ENCODE results near the gene ZBTB20.

Gene ZBTB20

DNA sequence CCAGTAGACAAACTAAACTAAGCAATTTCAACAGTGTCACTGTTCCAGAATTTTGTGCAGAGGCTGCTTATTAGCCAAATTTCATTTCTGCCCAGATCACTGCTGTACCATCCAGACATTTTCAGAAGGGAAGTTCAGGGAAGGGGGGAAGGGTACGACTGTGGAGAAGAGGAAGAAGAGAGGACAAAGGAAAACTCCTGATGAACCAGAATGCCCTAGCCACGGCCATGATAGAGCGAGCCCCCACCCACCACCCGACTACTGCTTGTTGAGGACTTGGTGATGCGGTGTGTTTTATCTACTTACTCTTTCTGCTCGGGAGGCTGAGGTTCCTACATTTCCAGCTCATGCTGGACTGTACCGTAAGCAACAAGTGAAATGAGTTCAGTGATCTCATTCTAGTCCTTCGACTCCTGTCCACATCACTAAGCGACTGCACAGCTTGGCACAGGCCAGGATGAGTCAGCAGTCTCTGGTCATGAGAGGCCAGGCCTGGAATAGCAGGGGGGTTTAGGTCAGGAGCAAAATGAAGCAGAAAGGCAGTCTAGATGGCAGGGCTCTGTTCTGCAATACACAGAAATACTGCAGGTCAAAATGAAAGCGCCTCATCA is 522.4 kb downstream of the ZBTB20 start:
- DNase-seq (ENCODE audit: low read depth), result no peak

DNA sequence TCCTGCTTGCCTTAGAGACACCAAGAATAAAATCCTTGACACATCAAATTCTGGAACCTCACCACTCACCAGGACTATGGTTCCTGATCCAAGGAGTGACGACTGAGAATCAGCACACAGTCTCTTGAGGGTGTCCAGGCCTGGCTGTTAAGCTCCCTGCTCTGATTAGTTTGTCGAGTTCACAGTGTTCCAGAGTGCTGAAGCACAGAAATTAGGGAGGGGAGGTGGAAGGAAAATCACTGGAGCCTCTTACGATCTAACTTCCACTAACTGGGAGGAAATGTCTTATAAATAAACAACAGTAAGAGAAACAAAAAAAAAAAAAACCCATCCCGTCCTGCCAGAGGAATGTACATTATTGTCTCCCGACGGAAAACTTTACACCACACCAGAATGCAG is 523.0 kb downstream of the ZBTB20 start:
- DNase-seq (ENCODE audit: low read depth), result no peak

DNA sequence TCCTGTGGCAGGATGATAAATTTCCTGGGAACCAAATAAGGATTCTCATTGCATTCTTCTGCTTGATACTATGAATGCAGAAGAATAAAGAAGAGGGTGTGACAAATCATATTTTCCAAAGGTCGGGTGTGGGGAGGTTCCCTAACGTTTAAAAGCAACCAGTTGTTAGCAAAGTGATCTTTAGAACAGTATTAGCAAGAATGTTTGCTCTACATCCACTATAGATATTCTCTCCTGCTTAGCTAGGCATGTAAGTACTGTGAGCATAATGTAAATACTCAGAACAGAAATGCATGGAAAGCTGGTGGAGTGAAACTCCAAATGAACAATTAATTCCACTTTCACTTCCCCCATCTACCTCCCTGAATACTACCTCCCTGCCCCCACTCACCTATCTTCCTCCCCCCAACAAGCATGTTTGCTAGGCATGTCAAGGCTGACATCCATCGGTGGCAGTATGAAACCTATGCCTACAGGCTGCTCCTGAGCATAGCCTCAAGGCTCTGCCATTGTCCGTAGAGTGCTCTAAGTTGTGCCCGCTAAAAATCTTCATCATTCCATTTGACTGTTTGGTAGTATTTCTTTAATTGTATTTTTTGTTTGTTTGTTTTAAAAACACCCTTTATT is 523.6 kb downstream of the ZBTB20 start:
- DNase-seq (ENCODE audit: low read depth), result no peak

DNA sequence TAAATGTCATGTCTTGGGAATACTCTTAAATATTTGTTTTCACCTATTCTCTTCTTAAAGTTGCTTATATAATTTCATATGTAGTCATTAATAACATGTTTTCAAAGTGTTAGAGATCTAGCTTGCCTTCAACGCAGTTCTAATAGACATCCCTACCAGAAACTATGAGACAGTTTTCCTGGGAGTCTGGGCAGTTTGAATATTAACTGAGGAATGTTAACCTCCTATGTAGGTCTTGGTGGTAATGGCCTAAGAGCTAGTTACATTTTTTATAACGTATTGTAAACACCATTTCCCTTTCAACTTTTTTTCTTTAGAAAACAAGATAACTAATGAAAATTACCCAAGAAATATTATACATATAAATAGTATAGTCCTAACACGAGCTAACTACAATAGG is 525.1 kb downstream of the ZBTB20 start:
- DNase-seq (ENCODE audit: low read depth), result no peak

DNA sequence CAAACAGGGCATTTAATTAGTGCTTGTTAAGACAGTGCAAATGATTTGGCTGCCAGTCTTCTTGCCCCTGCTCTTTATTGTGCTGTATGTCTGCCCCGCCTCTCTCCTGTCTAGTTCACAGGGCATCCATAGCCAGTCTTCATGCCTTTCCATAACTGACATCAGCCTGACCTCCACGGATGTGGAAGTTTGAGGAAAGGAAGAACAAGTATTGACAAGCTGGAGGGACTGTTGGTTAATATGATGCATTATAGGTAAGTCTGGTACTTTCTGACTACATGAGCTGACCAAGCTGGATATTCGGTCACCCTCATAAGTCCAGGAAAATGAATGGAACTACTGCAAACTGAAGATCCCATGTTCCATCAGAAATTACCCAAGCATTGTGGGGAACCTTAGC is 527.3 kb downstream of the ZBTB20 start:
- DNase-seq (ENCODE audit: low read depth), result no peak

DNA sequence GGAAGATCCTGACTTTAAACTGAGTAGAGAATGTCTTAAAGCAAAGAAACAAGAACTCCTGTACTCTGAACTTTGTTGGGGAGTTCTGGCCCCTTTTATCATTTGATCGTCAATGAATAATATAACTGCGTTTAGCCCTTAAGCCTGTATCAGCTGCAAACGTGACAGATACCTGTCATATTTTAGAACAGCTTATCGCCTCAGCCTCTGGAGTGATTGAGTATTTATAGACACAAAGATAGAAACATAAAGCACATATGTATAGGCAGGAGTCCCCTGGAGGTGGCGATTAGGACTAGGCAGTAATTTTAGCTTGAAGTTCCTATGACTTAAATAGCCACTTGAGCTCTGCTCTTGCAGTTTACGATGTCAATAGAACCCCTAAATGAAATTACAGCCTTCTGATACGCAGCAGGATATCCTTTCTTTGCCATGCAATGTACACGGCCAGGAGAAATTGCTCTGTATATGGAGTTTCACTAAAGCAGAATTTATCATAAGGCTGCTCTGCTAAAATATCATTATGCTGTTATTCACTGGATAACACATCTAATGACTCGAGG is 531.5 kb downstream of the ZBTB20 start:
- DNase-seq (ENCODE audit: low read depth), result no peak

DNA sequence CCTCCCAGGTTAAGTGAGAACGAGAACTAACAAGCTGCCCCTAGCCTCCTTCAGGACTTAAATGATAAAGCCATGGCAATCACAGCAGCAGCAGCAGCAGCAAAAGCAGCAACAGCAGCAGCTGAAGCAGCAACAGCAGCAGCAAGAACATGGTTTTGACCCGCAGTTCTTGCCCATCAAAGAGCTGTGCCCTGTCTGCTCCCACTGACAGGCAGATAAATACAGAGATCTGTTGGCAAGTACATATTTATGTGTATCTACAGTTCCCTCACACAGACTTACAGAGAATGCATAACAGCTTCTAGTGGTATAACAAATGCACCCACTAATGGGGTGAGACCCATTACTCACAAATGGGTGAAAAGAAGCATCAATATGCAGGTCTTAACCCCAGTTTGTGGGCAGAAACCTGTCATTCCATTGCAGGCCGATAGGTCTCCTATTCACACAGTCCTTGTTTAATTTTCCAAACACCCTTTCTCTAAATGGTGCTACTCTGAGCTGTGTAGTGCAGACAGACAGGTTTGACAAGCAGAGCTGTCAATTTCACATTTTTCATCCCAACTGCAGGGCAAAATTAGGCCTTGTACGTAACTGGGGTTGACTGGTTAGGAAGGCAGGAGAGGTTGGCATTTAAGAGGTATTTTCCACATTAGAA is 537.0 kb downstream of the ZBTB20 start:
- DNase-seq (ENCODE audit: low read depth), result no peak

DNA sequence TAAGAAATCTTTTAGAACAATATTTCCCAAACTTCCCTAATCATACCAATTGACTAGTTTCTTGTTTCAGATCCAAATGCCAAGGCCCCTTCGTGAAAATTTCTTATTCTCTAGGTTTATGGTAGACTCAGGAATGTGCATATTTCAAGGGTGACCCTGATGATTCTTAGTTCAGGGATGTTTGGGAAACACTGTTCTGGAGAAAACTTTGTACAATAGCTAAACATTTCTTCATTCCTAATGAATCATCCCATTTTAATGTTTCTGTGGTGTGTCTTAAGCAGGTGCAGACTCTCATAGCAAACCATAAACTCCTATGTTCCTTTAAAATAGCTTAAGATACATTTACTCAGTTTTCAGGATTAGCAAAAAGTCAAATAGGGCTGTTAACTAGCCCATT is 538.8 kb downstream of the ZBTB20 start:
- no peak for DNase-seq (ENCODE audit: low read depth)

DNA sequence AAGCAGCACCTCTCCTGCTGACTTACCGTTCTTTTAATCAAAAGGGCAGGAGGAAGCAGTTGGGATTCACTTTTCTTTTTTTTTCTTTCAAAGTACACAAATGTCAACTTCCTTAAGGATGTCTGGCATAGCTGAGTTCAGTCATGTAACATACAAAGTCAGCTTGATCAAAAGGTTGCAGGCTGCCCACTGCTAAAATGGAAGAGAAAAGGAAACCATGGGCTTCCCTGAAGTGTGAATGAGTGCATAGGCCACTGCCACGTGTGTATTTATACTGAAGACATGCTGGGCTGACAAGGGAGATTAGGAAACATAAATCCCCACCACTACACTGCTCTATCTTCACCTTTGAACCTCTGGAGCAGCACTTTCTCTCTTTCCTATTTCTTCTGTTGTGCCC is 540.8 kb downstream of the ZBTB20 start:
- DNase-seq (ENCODE audit: low read depth), result no peak

DNA sequence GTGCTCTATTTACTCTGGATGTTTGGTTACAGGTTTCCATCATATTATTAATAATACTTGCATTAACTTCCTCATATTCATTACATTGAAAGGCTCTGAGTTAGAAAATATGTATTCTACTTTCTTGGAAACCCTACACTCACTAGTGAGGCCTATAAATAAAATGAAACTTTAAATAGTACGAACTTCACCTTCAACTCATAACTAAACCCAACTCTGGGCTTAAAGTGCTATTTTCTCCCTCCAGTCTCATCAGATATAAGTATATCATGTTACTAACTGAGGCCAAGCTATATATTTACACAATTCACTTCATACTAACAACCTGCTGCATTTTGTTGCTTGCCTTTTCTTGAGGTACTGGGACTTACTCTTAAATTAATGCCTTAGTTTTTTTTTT is 546.5 kb downstream of the ZBTB20 start:
- no peak for DNase-seq (ENCODE audit: low read depth)

DNA sequence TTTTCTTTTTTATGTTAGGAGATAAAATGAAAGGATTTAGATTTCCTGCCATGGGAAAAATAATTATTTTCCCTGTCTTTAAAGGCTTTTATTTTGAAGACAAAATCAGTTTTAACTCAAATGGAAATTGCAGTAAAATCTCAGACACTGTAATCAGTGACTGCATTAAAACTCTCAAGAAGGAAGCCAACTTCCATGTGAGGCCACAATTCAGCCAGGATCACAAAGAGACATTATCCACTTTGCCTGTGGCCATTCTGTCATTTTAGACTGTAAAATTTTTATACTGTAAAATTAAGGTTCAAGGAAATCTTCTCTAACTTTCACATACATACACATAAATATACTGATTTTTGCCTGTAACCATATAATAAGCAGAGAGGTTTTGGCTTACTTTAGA is 549.2 kb downstream of the ZBTB20 start:
- no peak for DNase-seq (ENCODE audit: low read depth)

DNA sequence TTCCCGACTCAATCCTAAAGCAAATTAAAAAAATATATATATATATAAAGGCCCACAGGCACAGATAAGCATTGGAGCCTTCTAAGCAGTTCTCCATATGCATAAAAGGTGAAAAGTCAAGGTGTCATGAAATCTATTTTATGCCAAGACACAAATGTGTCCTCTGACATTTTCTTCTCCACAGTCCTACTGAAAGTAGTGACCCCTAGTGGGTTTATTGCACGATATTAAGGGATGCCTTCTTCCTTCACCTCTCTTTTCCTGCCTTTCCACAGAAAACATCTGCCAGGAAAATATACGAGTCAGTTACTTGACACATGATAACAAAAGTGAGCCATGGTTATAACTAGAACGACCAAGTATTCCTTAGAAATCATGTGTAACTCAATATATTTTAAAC is 550.1 kb downstream of the ZBTB20 start:
- no peak for DNase-seq (ENCODE audit: low read depth)

DNA sequence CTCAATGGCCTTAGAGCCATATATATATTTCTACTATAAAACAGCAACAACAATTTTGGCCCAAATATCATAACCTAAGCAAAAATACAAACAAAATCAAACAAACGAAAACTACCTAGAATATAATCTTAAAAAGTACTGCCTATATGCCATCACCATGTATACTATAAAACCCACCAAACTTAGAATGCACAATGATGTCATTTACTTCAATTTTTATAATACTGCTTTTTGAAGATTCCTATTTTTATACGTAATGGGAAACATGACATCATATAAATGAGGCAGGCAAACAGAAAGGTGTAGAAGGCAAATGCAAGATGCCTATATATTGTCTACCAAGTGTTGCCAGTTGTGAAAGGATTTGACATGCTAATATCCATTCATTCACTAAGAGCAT is 550.9 kb downstream of the ZBTB20 start:
- DNase-seq (ENCODE audit: low read depth), result no peak

DNA sequence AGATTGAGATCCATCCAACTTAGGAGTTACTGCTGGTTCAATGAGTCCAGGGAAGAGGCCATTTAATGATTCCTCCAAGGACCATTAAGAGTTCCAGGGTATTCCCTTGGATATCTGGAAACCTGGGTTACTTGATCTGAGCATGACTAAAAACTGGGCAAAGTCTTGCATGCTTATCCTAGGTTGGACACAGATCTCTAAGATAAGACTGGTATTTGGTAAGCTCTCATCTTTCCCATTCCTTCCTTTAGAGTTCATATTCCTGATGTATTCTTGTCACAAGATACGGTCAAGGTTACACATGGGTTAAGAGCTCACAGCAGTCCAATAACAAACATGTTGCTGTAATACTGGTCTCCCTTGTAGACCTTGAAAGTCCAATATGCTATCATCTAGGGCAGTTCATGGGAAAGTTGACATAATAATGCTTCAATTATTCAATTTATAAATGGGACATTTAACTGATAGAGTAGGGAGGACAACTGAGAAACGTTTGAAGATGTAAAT is 551.5 kb downstream of the ZBTB20 start:
- no peak for DNase-seq (ENCODE audit: low read depth)

DNA sequence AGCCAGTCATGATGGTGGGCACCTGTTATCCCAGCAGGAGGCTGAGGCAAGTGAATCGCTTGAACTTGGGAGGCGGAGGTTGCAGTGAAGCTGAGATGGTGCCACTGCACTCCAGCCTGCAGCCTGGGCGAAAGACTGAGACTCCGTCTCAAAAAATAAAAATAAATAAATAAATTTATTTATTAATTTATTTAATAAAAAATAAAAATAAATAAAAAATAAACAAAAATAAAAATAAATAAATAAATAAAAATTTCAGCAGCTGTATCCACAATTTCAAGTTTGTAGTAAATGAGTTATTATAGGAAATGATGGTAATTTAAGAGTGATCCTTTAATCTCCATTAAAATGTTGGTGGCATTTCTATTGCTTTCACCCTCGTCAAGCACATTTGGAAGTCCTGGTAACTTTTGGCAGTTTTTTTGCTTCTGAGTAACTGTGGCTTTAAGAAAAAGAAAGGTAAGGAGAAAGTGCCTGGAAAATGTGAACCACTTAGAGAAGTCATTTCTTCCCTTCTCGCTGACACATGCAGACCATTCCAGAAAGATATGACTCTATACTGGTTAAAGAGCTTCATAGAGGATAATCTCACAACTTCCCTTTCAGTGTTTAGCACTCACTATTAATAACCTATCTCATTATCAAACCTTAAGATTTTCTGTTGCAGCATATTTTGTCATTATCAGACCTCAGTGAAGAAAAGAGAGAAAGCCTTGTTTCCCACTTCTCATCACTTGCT is 556.6 kb downstream of the ZBTB20 start:
- DNase-seq (ENCODE audit: low read depth), result no peak

DNA sequence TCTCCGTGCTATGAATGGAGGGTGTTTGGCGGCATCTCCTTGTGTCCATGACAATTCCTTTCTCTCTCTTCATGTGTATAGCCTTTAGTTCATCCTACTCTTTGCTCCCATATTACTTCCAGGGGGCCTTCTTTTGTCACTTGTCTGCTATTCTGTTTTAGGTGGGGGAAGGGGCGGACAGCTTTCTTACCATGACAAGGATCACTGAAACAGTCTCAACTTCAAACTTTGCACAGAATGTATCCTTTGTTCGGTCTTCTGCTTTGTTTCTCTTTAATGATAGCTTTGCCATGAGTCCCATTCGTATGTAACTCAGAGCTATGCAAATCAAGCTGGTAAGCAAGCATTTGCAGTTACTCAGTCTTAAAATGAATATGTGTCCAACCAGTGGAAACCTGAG is 559.1 kb downstream of the ZBTB20 start:
- no peak for DNase-seq (ENCODE audit: low read depth)

DNA sequence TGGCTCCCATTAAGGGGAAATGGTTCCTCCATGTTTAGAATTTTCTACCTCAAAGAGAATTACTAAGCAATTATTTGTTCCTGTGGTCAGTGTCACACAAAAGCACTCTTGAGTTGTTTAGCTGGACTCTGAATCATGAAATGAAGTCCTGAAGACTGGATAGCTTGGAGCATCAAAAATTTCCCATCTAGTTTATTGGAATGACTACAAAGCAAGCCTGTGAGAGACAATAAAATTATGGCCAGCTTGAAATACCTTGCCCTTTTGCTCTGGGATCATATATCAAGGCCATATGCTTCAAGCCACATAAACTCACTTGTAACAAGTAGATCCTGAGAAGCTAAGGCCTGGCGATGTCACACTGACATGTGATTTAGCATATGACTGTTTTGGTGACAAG is 561.0 kb downstream of the ZBTB20 start:
- no peak for DNase-seq (ENCODE audit: low read depth)

DNA sequence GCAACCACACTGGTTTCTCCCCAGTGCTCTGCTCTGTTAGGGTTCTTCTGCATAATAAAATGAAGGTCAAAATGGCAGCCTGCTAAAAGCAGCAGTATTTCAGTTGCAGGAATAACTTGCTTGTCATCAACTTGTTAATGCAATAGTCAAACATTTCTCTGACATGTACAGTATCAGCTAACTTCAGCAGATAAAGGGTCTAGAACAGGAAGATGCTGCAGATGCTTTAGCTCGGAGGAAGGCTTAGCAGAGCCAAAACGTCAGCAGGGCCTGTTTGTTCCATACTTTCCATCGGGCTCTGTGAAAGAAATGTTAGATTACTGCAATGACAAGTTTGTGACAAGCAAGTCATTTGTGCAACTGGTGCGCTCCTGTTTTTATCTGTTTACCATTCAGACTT is 561.4 kb downstream of the ZBTB20 start:
- DNase-seq (ENCODE audit: low read depth), result no peak

DNA sequence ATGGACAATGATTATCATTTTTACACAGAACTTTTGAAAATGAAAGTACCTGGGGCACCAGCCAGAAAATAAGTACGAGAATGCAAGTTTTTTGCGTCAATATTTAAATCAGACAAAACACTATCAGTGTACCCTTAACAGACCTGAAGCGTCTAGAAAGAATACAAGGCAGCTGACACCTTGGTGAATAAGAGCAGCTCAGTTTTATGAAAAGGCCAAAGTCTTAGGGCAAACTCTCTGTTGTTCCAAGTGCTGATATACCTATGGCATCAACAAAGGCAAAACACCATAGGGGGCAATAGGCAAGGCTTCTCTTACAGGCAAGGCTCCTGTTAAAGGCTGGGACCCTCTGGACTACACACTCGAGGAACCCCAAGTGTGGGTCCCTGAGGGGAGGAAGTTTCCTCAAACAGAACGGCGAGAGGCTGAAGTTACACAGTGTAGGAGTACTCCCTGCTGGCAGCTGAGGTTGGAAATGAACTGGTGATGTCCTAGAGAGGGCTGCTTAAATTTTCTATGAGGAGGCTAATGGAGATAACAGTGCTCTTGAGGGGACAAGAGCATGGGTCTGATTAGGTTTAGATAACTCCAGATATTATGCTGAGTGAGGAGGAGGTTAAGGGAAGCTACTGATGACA is 562.2 kb downstream of the ZBTB20 start:
- DNase-seq (ENCODE audit: low read depth), result no peak

DNA sequence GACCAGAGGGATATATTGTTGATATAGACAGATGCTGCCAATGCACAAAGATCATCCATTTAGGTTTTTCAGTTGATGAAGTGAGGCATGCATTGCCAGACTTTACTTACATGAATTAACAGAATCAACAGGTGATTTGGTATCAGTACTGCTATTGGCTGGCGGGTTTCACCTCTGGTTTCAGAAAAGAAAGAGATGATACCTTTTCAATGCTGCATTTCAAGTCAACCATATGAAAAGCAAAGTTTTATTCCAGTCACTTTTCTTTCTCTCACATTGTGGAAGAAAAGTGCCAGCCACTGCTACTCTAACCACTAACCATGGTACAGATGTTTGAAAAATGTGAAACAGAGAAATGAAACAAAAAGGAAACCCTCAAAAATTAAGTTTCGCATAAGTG is 564.2 kb downstream of the ZBTB20 start:
- no peak for DNase-seq (ENCODE audit: low read depth)

DNA sequence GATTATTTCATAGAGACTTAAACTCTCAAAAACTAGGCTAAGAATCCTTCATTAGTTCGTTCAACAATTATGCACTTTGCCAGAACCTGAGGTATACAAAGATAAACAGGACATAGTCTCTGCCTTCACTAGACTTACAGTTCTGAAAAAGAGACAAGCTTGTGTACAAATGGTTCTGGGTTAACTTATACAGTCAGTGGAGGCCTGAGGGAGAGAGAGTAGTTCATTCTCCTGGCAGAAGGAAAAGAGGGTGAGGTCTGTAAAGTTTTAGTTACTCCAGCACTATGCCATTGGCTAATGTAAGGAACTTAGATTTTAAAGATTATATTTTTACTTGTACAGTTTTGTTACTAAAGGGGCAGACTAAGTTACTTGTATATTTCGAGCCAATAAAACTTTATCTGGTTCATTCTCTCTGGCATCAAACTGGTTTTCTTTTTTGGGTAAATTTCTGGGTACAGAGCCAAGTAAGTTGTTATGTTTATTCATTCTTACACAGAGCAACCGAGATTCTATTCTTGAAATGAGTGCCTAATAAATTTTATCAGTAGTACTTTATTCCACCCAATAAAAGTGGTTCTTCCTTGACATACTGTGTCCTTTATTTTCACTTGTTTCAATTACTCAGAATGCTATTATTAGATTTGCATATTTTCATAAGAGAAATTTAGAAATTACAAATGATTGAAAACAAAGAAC is 574.6 kb downstream of the ZBTB20 start:
- no peak for DNase-seq (ENCODE audit: low read depth)

DNA sequence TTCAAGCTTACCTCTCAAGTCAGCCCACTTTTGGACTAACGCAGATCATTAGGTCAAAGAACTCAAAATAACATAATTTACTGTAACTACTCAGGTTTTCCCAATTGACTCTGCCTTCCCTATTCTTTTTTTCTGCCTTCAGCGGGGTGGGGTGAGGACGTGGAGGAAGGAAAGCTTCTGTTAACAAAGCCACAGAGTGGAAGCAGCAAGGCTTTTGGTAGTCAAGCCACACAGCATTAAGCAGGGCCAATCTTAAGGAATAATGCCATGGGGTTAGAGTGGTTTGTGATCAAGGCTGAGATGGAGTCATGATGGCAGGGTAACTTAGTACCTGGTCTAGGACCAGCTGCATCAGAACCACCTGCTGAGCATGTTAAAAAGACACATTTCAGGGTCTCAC is 575.7 kb downstream of the ZBTB20 start:
- DNase-seq (ENCODE audit: low read depth), result no peak
